Fibroblast of pulmonary artery (primary cell): ENCODE results near the gene PLA2G3.

ENCODE experiments used
- DNase-seq: peaks from one replicate; pipeline ENCODE4 v3.0.0-alpha.2; 2010; ENCODE audit warnings: low read depth
- H3K4me3 ChIP-seq: replicated peaks from 2 replicates; pipeline ENCODE4 v1.5.1; 2011; ENCODE audit warnings: low read depth, mild to moderate bottlenecking, control low read depth, low read length, moderate library complexity
- TF ChIP-seq, protein P1 (sequence below): IDR thresholded peaks from 2 replicates; pipeline ENCODE4 v1.5.1; 2011; ENCODE audit warnings: mild to moderate bottlenecking, control low read depth, low read length, inconsistent platforms; ENCODE audit errors: missing control alignments

Gene PLA2G3

GRCh38 chr22:31160328-31160978 is 20.1 kb upstream of the PLA2G3 start:
- peak overlapping the region; percentile 77 for H3K4me3 ChIP-seq
- TF ChIP-seq, protein P1, sequence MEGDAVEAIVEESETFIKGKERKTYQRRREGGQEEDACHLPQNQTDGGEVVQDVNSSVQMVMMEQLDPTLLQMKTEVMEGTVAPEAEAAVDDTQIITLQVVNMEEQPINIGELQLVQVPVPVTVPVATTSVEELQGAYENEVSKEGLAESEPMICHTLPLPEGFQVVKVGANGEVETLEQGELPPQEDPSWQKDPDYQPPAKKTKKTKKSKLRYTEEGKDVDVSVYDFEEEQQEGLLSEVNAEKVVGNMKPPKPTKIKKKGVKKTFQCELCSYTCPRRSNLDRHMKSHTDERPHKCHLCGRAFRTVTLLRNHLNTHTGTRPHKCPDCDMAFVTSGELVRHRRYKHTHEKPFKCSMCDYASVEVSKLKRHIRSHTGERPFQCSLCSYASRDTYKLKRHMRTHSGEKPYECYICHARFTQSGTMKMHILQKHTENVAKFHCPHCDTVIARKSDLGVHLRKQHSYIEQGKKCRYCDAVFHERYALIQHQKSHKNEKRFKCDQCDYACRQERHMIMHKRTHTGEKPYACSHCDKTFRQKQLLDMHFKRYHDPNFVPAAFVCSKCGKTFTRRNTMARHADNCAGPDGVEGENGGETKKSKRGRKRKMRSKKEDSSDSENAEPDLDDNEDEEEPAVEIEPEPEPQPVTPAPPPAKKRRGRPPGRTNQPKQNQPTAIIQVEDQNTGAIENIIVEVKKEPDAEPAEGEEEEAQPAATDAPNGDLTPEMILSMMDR, result no peak
- DNase-seq, result peak; percentile 39

DNA sequence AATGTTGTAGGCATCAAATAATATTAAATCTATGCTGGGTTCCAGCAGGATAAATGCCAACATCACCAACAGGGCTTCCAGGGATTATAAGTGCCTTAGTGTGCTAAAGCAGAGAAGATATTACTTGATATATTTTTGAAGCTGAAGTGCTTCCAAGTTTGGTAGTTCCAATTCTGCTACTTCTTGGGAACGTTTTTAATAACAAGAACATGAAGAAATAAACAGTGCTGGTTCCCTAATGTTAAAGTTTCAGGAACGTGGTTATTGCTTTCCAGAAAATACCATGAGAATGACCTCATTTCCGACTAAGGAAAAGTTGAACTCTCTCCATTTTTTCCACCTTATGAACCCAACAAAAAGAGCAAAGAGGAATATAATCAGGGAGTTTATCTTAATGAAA is 15.1 kb upstream of the PLA2G3 start:
- no peak overlapping the region for H3K4me3 ChIP-seq
- TF ChIP-seq, protein P1, result no peak
- peak; percentile 64 for DNase-seq

DNA sequence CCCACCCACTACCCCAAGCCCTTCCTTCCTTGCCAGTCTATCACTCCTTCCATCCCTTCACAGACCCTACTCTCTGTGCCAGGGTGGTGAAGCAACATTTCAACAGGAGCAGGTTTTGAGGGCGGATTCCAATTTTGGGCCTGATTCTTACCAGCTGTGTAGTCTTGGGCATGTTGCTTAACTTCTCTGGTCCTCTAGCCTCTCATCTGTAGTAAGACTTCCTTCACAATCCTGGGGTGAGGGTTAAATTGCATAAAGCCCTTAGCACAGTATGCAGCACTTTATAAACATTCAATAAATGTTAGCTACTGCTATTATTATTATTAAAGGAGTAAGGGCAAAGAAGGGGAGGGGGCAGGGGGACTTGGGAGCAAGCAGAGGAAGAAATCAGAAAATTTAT is 14.7 kb upstream of the PLA2G3 start:
- TF ChIP-seq, protein P1, result no peak
- no peak overlapping the region for H3K4me3 ChIP-seq
- DNase-seq, result no peak

GRCh38 chr22:31153357-31153756 is 13.0 kb upstream of the PLA2G3 start:
- no peak for DNase-seq
- TF ChIP-seq, protein P1, result no peak
- no peak overlapping the region for H3K4me3 ChIP-seq

DNA sequence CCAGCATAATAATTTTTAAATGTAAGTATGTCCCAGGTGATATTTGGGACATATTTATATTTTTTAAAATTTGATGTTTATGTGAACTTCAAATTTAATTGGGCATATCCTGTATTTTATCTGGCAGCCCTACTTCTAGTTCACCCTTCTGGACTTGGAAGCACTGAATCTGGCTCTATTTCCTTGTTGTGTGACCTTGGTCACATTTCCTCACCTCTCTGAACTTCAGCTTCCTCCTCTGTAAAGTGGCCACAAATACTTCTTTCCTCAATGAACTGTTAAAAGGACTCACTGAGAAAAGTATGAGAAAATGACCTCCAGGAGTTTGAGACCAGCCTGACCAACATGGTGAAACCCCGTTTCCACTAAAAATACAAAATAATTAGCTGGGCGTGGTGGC is 11.6 kb upstream of the PLA2G3 start:
- TF ChIP-seq, protein P1, result no peak
- H3K4me3 ChIP-seq, result no peak overlapping the region
- no peak for DNase-seq

GRCh38 chr22:31150615-31151014 is 10.3 kb upstream of the PLA2G3 start:
- TF ChIP-seq, protein P1, result peak; percentile 47
- H3K4me3 ChIP-seq, result no peak overlapping the region
- DNase-seq, result no peak
